ENCODE results near the gene PRKRIP1. TPM values are rescaled to one million over a fixed set of nuclear protein-coding genes. Genes with fewer than 3 reads are reported as not detected.

Gene PRKRIP1
- total and polyA plus RNA-seq, 2 donors, result 15.2 to 23.8 TPM

DNA sequence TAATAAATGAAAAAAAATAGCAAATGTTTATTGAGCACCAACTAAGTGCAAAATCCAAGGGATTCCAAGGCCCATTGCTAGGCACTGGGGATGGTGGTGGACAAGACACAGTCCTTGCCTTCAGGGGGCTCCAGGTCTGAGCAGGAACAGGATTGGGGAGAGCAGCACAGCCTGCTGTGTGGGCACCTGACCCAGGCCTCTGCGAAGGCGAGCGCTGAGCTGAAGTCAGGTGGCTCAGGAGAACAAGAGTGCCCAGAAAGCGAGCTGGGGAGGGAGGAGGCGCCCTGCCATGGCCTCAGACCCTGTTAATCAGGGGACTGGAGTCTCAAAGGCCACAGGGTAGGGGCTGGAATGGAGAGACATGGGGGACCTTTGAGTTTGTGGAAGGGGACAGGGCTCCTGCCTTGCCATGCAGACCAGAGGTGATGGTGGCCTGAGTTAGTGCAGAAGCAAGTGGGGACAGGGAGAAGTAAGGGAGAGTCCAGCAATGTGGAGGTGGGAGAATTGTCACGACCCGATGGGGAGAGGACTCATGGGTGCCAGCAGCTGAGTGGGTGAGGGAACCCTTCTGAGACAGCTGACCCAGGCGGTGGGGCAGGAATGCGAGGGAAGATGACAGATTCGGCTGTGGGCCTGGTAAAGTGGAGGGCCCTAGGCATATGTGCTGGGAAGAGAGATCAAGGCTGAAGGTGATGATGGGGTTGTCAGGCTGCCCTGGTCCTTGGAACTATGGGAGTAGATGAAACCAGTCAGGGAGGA lies 33.2 kb downstream of the PRKRIP1 start:
- DNase-seq (ENCODE audit: extremely low spot score), result no peak
- H3K4me1 ChIP-seq (ENCODE audit: insufficient read depth), result no peaks in the 10 kb centered on the region
- 92% methylated on average over 10 of the region's 10 CpGs for WGBS
- H3K27ac ChIP-seq (ENCODE audit: low read depth), result no peak overlapping the region
- no peak overlapping the region for H3K4me3 ChIP-seq (ENCODE audit: low read depth, low read length)
- peaks cover 4% of the 10 kb centered on the region for H3K36me3 ChIP-seq (ENCODE audit: insufficient read depth)

DNA sequence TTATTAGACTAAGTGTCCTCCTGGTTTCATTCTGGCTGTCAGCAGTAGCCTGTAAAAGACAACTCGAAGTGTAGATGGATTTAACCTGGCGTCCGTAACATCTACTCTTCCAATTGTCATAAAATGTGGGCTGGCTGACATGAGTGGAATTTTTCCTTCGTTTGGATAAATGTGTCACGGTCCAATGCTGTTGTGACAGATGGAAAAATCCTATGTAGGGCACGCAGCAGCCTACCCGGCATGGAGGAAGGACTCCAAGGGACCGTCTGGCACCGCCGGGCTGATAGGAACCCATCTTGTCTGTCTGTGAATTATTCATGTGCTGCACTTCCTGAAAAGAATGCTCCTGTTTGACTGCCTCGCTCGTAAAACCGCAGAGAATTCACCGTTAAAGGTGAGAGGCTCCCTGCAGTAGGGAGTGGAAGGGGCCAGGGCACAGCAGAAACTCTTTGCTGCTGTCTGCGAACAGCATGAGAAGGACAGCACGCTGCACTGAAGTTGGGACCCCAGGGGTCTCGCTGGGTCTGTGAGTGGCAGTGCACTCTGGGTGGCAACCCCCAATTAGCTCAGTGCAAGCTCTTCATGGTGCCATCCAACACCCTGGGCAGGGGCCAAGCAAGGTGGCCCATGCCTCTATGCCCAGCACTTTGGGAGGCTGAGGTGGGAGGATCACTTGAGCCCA lies 35.6 kb downstream of the PRKRIP1 start:
- 24% methylated on average over 17 of the region's 17 CpGs for WGBS
- H3K4me3 ChIP-seq (ENCODE audit: low read depth, low read length), result no peak overlapping the region
- peak; percentile 35 for DNase-seq (ENCODE audit: extremely low spot score)
- peak overlapping the region; percentile 34 for H3K27ac ChIP-seq (ENCODE audit: low read depth)
- H3K4me1 ChIP-seq (ENCODE audit: insufficient read depth), result no peaks in the 10 kb centered on the region
- H3K36me3 ChIP-seq (ENCODE audit: insufficient read depth), result no peaks in the 10 kb centered on the region

DNA sequence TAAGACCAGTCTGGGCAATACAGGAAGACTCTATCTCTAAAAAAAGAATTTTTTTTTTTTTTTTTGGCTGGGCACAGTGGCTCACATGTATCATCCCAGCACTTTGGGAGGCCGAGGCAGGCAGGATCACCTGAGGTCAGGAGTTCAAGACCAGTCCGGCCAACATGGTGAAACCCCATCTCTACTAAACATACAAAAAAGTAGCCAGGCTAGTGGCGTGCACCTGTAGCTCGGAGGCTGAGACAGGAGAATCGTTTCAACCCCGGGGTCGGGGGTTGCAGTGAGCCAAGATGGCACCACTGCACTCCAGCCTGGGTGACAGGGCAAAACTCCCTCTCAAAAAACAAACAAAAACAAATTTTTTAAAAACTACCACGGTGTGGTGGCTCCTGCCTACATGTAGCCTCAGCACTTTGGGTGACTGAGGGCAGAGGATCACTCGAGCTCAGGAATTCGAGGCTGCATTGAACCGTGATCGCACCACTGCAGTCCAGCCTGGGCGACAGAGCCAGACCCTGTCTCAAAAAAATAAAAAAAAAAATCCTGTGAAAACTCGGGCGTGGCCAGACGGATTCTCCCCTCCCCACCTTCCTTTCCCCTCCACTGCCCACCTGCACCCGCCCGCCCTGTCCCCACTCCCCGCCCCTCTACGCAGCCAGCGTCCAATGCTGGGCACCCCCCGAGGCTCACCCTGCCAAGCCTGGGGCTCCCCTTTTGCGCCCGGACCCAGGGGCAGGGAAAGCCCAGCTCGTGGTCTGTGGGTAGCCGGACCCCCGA lies 36.5 kb downstream of the PRKRIP1 start:
- no peak for DNase-seq (ENCODE audit: extremely low spot score)
- peaks cover 2% of the 10 kb centered on the region for H3K36me3 ChIP-seq (ENCODE audit: insufficient read depth)
- H3K4me3 ChIP-seq (ENCODE audit: low read depth, low read length), result peak overlapping the region; percentile 92
- no peaks in the 10 kb centered on the region for H3K4me1 ChIP-seq (ENCODE audit: insufficient read depth)
- H3K27ac ChIP-seq (ENCODE audit: low read depth), result peak overlapping the region; percentile 71
- WGBS, result 27% methylated on average over 27 of the region's 27 CpGs

DNA sequence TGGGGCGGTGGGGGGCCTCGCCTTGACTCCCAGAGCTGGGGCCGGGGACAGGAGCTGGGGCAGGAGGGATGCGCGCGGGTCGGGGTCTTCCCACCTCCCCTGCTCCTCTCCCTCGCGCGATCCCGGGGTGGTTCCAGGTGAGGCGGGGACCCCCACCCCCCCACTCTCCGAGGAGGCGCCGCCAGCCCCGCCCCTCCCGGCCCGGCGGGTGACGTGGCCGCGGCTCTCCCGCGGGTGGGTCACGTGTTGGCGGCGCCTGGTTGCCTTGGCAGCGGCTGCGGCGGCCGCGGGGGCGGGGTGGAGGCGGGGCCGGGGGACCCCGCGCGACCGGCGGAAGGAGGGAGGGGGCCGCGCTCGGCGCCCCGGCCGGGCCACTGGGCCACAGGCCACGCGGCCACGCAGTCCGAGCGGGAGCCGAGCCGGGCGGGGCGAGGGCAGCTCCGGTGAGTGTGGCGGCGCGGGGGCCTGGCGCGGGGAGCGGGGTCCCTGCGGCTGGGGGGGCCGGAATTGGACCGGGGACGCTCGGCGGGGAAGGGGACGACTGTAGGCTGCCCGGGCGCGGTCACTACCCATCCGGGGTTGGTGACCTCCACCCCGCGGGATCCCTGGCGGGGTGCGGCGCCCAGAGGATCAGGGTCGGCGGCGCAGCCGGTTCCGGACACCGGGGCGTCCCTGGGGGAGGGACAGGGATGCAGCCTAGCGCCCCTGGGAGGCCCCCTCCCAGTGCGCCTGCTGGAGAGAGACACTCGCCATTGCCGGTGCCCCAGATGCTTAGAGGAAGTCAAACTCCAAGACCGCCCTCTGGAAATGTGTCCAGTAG lies 37.3 kb downstream of the PRKRIP1 start, which contains the start of gene ORAI2:
Gene ORAI2, plus strand, starts transcription at position 357 of the 820 bp plus-strand sequence. CDS start 5,382 bp downstream, outside the sequence.
- H3K36me3 ChIP-seq (ENCODE audit: insufficient read depth), result peaks cover 2% of the 10 kb centered on the region
- no peak for DNase-seq (ENCODE audit: extremely low spot score)
- peak within 1 kb of the TSS; percentile 71 for H3K27ac ChIP-seq (ENCODE audit: low read depth)
- H3K4me3 ChIP-seq (ENCODE audit: low read depth, low read length), result peak within 1 kb of the TSS; percentile 92
- no peaks in the 10 kb centered on the region for H3K4me1 ChIP-seq (ENCODE audit: insufficient read depth)
- WGBS, result under 1% methylated on average over 90 of the region's 90 CpGs

- DNase-seq (ENCODE audit: extremely low spot score), result no peak
- 30% methylated on average over 9 of the region's 9 CpGs for WGBS
- H3K4me3 ChIP-seq (ENCODE audit: low read depth, low read length), result peak overlapping the region; percentile 92
- no peaks in the 10 kb centered on the region for H3K4me1 ChIP-seq (ENCODE audit: insufficient read depth)
- H3K27ac ChIP-seq (ENCODE audit: low read depth), result no peak overlapping the region
- H3K36me3 ChIP-seq (ENCODE audit: insufficient read depth), result peaks cover 2% of the 10 kb centered on the region
These were observed 37.9 kb downstream of the PRKRIP1 start for GRCh38 chr7:102434039-102434486.

DNA sequence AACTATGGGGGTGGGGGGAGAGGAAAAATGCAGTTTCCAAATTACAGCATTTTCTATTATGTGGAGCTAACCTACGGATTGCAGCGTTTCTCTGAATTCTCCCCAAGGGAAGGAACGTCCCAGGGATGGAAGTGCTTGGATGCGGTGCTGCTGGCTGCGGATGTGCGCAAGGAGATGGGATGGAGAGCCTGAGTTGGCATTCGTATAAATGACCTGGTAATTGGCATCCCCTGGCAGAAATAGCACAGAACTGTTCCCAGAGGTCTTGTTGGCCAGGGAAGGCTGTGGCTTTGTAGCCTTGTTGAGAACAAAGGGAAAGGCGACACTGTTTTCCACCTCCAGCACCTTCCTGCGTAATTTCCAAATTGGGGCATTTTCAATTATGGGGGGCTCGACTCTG lies 40.0 kb downstream of the PRKRIP1 start:
- WGBS, result 93% methylated on average over 10 of the region's 10 CpGs
- Histone ChIP-seq H3K27ac (ENCODE audit: low read depth) (no peak overlapping the region), H3K4me1 (ENCODE audit: insufficient read depth) (no peaks in the 10 kb centered on the region), H3K4me3 (ENCODE audit: low read depth, low read length) (no peak overlapping the region), H3K36me3 (ENCODE audit: insufficient read depth) (peaks cover 2% of the 10 kb centered on the region)
- DNase-seq (ENCODE audit: extremely low spot score), result no peak

DNA sequence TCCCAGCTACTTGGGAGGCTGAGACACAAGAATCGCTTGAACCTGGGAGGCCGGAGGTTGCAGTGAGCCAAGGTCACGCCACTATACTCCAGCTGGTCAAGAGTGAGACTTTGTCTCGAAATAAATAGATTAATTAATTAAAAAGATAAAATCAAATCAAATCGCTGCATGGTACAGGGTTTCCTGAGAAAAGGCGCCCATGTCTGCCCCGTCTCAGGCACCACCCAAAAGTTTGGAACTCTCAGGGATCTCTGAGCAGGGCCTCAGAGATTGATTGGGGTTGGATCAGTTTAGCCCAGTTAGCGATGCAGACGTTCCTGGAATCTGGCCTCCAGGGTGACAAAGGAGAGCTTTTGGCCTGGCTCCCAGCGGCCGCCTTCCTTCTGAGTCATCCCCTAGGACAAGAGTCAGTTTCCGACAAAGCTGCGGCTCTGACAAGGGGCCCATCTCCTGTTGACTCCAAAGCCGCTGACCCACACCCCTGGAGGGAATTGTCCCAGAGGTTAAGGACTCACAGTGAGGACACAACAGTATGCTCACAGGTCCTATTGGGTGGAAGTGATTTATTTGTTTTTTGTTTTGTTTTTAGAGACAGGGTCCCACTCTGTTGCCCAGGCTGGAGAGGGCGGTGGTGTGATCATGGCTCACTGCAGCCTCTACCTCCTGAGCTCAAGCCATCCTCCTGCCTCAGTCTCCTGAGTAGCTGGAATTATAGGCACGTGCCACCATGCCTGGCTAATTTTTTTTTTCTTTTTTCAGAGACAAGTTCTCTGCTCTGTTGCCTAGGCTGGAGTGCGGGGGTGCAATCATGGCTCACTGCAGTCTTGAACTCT lies 44.0 kb downstream of the PRKRIP1 start:
- H3K4me1 ChIP-seq (ENCODE audit: insufficient read depth), result no peaks in the 10 kb centered on the region
- no peak overlapping the region for H3K27ac ChIP-seq (ENCODE audit: low read depth)
- peaks cover 2% of the 10 kb centered on the region for H3K36me3 ChIP-seq (ENCODE audit: insufficient read depth)
- no peak overlapping the region for H3K4me3 ChIP-seq (ENCODE audit: low read depth, low read length)
- no peak for DNase-seq (ENCODE audit: extremely low spot score)
- 71% methylated on average over 17 of the region's 17 CpGs for WGBS

DNA sequence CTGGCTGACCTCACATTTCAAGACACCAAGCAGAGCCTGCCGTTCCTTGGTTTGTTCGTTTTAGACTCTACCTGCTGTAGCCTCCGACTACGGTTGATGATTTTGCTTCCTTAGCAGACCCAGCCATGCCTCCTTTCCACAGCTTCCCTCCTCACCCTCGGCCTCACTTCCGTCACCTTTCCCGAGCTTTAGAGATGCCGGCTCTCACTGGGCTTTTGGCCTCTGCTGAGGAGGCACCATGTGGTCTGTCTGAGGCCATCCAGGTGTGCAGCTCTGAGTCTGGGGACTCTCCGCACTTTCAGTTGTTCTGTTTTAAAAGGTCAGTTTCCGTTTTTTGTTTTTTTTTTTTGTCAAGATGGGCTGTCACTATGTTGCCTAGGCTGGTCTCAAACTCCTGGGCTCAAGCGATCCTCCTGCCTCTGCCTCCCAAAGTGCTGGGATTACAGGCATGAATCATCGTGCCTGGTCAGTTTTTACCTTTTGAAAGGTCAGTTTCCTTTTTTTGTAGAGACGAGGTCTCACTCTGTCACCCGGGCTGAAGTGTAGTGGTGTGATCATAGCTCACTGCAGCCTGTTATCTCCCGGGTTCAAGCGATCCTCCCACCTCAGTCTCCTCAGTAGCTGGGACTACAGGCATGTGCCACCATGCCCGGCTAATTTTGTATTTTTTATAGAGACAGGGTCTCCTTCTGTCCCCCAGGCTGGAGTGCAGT lies 49.0 kb downstream of the PRKRIP1 start:
- 91% methylated on average over 17 of the region's 17 CpGs for WGBS
- H3K27ac ChIP-seq (ENCODE audit: low read depth), result no peak overlapping the region

DNA sequence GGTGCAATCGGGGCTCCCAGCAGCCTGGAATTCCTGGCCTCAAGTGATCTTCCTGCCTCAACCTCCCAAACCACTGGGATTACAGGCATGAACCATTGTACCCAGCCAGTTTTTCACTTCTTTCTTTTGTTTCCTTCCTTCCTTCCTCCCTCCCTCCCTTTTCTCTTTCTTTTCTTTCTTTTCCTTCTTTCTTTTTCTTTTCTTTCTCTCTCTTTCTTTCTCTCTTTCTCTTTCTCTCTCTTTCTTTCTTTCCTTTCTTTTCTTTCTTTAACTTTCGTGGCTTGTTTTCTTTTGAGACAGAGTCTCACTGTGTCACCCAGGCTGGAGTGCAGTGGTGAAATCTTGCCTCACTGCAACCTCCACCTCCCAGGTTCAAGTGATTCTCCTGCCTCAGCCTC lies 49.5 kb downstream of the PRKRIP1 start:
- Histone ChIP-seq H3K36me3 (ENCODE audit: insufficient read depth) (peaks cover 3% of the 10 kb centered on the region), H3K4me3 (ENCODE audit: low read depth, low read length) (no peak overlapping the region), H3K27ac (ENCODE audit: low read depth) (no peak overlapping the region), H3K4me1 (ENCODE audit: insufficient read depth) (no peaks in the 10 kb centered on the region)
- DNase-seq (ENCODE audit: extremely low spot score), result no peak
- 70% methylated on average over 2 of the region's 2 CpGs for WGBS

More for the DNA sequence above, 49.0 kb downstream of the PRKRIP1 start:
- H3K36me3 ChIP-seq (ENCODE audit: insufficient read depth), result peaks cover 3% of the 10 kb centered on the region
- no peak for DNase-seq (ENCODE audit: extremely low spot score)
- H3K4me1 ChIP-seq (ENCODE audit: insufficient read depth), result no peaks in the 10 kb centered on the region
- H3K4me3 ChIP-seq (ENCODE audit: low read depth, low read length), result no peak overlapping the region

GRCh38 chr7:102446387-102447156 lies 50.4 kb downstream of the PRKRIP1 start:
- DNase-seq (ENCODE audit: extremely low spot score), result no peak
- Histone ChIP-seq H3K27ac (ENCODE audit: low read depth) (no peak overlapping the region), H3K36me3 (ENCODE audit: insufficient read depth) (peaks cover 3% of the 10 kb centered on the region), H3K4me1 (ENCODE audit: insufficient read depth) (no peaks in the 10 kb centered on the region), H3K4me3 (ENCODE audit: low read depth, low read length) (no peak overlapping the region)
- 95% methylated on average over 41 of the region's 41 CpGs for WGBS

DNA sequence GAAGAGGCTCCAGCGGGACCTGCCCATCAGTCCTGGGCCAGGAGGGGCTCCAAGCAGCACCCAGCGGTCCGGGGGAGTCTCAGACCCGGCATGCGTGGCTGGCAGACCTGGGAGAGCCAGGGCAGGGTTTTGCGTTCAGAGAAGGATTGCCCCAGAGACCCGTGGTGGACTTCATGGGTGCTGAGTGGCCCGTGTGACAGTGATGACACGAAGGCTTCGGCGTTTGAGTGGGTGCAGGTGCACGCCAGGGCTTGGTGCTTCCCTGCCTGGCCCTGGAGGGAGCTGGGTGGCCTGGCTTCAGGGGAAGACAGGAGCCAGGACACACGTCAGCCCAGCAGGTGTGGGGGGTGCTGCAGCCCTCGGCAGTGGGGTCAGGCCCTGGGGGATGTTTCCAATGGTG lies 51.1 kb downstream of the PRKRIP1 start:
- no peaks in the 10 kb centered on the region for H3K4me1 ChIP-seq (ENCODE audit: insufficient read depth)
- H3K4me3 ChIP-seq (ENCODE audit: low read depth, low read length), result no peak overlapping the region
- 91% methylated on average over 14 of the region's 14 CpGs for WGBS
- H3K27ac ChIP-seq (ENCODE audit: low read depth), result no peak overlapping the region
- DNase-seq (ENCODE audit: extremely low spot score), result no peak
- peaks cover 3% of the 10 kb centered on the region for H3K36me3 ChIP-seq (ENCODE audit: insufficient read depth)
